Endothelial cell of umbilical vein (primary cell): ENCODE data around the gene YWHAQ. TPM values are rescaled to one million over a fixed set of nuclear protein-coding genes. Genes with fewer than 3 reads are reported as not detected.

Experiments
- BruUV-seq: library from RNA; stranded (reverse); fragments of 400-500 nt; replicated peaks from 2 replicates; lab custom pipeline; 2021; lab: Mats Ljungman, UMichigan
- CTCF ChIA-PET: fragments of 300-600, 350-600 bp; sonication (Branson Sonifier 250); formaldehyde crosslinking; loops from one replicate; lab custom pipeline; 2021; ENCODE audit warnings: antibody characterized with exemption, inconsistent platforms; lab: Charles Lee
- POLR2A ChIA-PET: fragments of 300-600, 350-600 bp; sonication (Branson Sonifier 250); formaldehyde crosslinking; loops from one replicate; lab custom pipeline; 2021; ENCODE audit warnings: antibody characterized with exemption, inconsistent platforms; lab: Charles Lee
- DNase-seq: peaks from one replicate; pipeline ENCODE4 v3.0.0-alpha.2; 2011; ENCODE audit warnings: low read depth, low spot score
- FAIRE-seq: peaks from 2 replicates; lab custom pipeline; 2011; peaks lifted over from hg19 to GRCh38; lab: Jason Lieb, UNC
- H2AFZ ChIP-seq: 2 replicates; pipeline ENCODE4 v1.6.0; 2012; ENCODE audit warnings: low read depth, low read length, control low read depth, inconsistent platforms
- H3K27ac ChIP-seq: 2 replicates; pipeline ENCODE4 v1.5.1; 2011; ENCODE audit warnings: low read depth, mild to moderate bottlenecking, control low read depth, low read length, moderate library complexity; ENCODE audit not compliant: insufficient read depth
- H3K27me3 ChIP-seq, 2 experiments: 2 replicates each; pipeline versions ENCODE4 v1.6.0 to v1.6.1; 2011; ENCODE audit warnings: low read length in 2 of 2, mixed read lengths in 1 of 2; ENCODE audit not compliant: control insufficient read depth in 2 of 2, insufficient read depth in 2 of 2
- H3K36me3 ChIP-seq, 2 experiments: 2 replicates in 1 of 2; 3 replicates in 1 of 2; pipeline ENCODE4 v1.5.1; 2011; ENCODE audit warnings: low read length in 2 of 2, mild to moderate bottlenecking in 1 of 2, moderate library complexity in 1 of 2; ENCODE audit not compliant: control insufficient read depth in 2 of 2, insufficient read depth in 2 of 2; ENCODE audit errors: extremely low read depth in 1 of 2
- H3K4me1 ChIP-seq: 3 replicates; pipeline ENCODE4 v1.5.1; 2011; ENCODE audit warnings: mild to moderate bottlenecking, low read length; ENCODE audit not compliant: control insufficient read depth, insufficient read depth; ENCODE audit errors: extremely low read depth
- H3K4me2 ChIP-seq: 2 replicates; pipeline ENCODE4 v1.6.1; 2011; ENCODE audit warnings: low read length, control low read depth, mixed read lengths; ENCODE audit not compliant: insufficient read depth
- H3K4me3 ChIP-seq, 3 experiments: fragments of 200-600 bp in 1 of 3; sonication (generic), shearing (Covaris generic) in 1 of 3; replicated peaks in 1 of 3; 2 replicates each; pipeline ENCODE4 v1.5.1; 2011 to 2016; ENCODE audit warnings: control low read depth in 3 of 3, low read length in 3 of 3, mild to moderate bottlenecking in 2 of 3, inconsistent platforms in 1 of 3, low read depth in 1 of 3, moderate library complexity in 1 of 3; ENCODE audit not compliant: insufficient read depth in 1 of 3
- H3K79me2 ChIP-seq: 2 replicates; pipeline ENCODE4 v1.6.0; 2012; ENCODE audit warnings: low read length, inconsistent platforms; ENCODE audit not compliant: control insufficient read depth, insufficient read depth
- H3K9ac ChIP-seq: replicated peaks from 2 replicates; pipeline ENCODE3; 2011; ENCODE audit warnings: low read length, control low read depth; ENCODE audit not compliant: insufficient read depth; ENCODE audit errors: extremely low read depth
- H3K9me1 ChIP-seq: replicated peaks from 3 replicates; pipeline ENCODE4 v1.6.0; 2011; ENCODE audit warnings: mild to moderate bottlenecking, low read length; ENCODE audit not compliant: control insufficient read depth, insufficient read depth; ENCODE audit errors: extremely low read depth
- H3K9me3 ChIP-seq: replicated peaks from 2 replicates; pipeline ENCODE4 v1.5.1; 2012; ENCODE audit warnings: low read length, inconsistent platforms; ENCODE audit not compliant: control insufficient read depth, insufficient read depth
- H4K20me1 ChIP-seq: replicated peaks from 2 replicates; pipeline ENCODE3; 2011; ENCODE audit warnings: mild to moderate bottlenecking, low read length; ENCODE audit not compliant: control insufficient read depth, insufficient read depth; ENCODE audit errors: extremely low read depth
- CTCF ChIP-seq, 2 donors: IDR thresholded peaks; 1 replicate in 1 of 2; 2 replicates in 1 of 2; pipeline ENCODE4 v1.5.1; 2011; ENCODE audit warnings: low read length in 2 of 2, mild to moderate bottlenecking in 2 of 2, moderate library complexity in 2 of 2, control low read depth in 1 of 2, inconsistent platforms in 1 of 2, low read depth in 1 of 2; ENCODE audit not compliant: insufficient read depth in 1 of 2; ENCODE audit errors: extremely low read depth in 1 of 2
- EZH2 ChIP-seq: IDR thresholded peaks from 2 replicates; pipeline ENCODE4 v1.6.1; 2012; ENCODE audit warnings: borderline replicate concordance, low read depth, mild to moderate bottlenecking, moderate library complexity, low read length, inconsistent platforms; ENCODE audit not compliant: severe bottlenecking
- FOS ChIP-seq: IDR thresholded peaks from 2 replicates; pipeline ENCODE4 v1.6.1; 2011; ENCODE audit warnings: mild to moderate bottlenecking, low read length, moderate library complexity, borderline replicate concordance; ENCODE audit not compliant: insufficient read depth
- GATA2 ChIP-seq: IDR thresholded peaks from 2 replicates; pipeline ENCODE4 v1.7.0; 2011; ENCODE audit warnings: low read depth, mild to moderate bottlenecking, moderate library complexity, mixed read lengths, low read length; ENCODE audit not compliant: insufficient read length, insufficient read depth
- JUN ChIP-seq: IDR thresholded peaks from 2 replicates; pipeline ENCODE4 v1.6.1; 2011; ENCODE audit warnings: borderline replicate concordance, low read depth; ENCODE audit not compliant: insufficient read length, insufficient read depth
- MAX ChIP-seq: IDR thresholded peaks from 2 replicates; pipeline ENCODE4 v1.6.1; 2011; ENCODE audit not compliant: insufficient read depth, insufficient read length
- MYC ChIP-seq: IDR thresholded peaks from one replicate; pipeline ENCODE4 v1.6.1; 2011; ENCODE audit warnings: mild to moderate bottlenecking, low read depth, low read length
- POLR2A ChIP-seq: IDR thresholded peaks from 2 replicates; pipeline ENCODE4 v1.6.1; 2012; ENCODE audit warnings: low read depth, mild to moderate bottlenecking, control low read depth, low read length
- POLR2AphosphoS5 ChIP-seq: IDR thresholded peaks from 2 replicates; pipeline ENCODE4 v1.6.1; 2012; ENCODE audit warnings: low read depth, mild to moderate bottlenecking, control low read depth, low read length, moderate library complexity; ENCODE audit not compliant: insufficient read depth
- dilution Hi-C: fragments of 300-500 bp; cut with MboI; formaldehyde crosslinking; loops from one replicate; pipeline ENCODE4 v1.15.0; 2019; ENCODE audit warnings: low sequenced_read_pairs; ENCODE audit not compliant: extremely low pct_ligation_motif_present
- intact Hi-C: fragments of 100-400 bp; cut with micrococcal nuclease; formaldehyde crosslinking; loops from one replicate; pipeline ENCODE4 v1.10.0; 2022
- polyA plus RNA-seq, 4 experiments: library from polyadenylated mRNA; depleted of rRNA in 3 of 4; stranded (reverse) in 3 of 4; unstranded in 1 of 4; fragments of >200 nt; gene quantifications; 2 replicates each; pipeline versions ENCODE4 v1.2.1 to v1.2.3, GENCODE V29; 2011 to 2012; ENCODE audit warnings: missing spikeins in 1 of 4
- small RNA-seq: library from RNA; depleted of rRNA; stranded (forward); fragments of <200 nt; gene quantifications from one replicate; pipeline ENCODE3, GENCODE V24; 2012; ENCODE audit warnings: low replicate concordance, low read depth; ENCODE audit not compliant: insufficient read depth, insufficient read length
- total RNA-seq: library from RNA; stranded (reverse); gene quantifications from 2 replicates; pipeline ENCODE4 v1.2.3, GENCODE V29; 2021

Gene YWHAQ
- total and polyA plus RNA-seq, 2 donors (not counting 3 experiments of a cell fraction or from before 2014, with no cell fraction given), result 217 to 456 TPM

GRCh38 chr2:9535177-9535576, 95.6 kb downstream of the YWHAQ start:
- ChIA-PET CTCF (interaction anchor here (0.9 kb wide), 1 partner anchor 9 kb away, joined by 3 read pairs; no protein-coding TSS in a partner anchor), POLR2A (no interaction called here)
- no peaks in the 10 kb centered on the region for H3K9me1 ChIP-seq
- no peak overlapping the region for H3K4me2 ChIP-seq
- no peaks in the 10 kb centered on the region for H3K27me3 ChIP-seq
- H4K20me1 ChIP-seq, result no peaks in the 10 kb centered on the region
- H2AFZ ChIP-seq, result no peak overlapping the region
- H3K4me1 ChIP-seq, result peaks cover 9% of the 10 kb centered on the region
- peaks cover 0 to 3% of the 10 kb centered on the region in 2 experiments for H3K36me3 ChIP-seq
- intact Hi-C loops, result no loop called here
- FAIRE-seq, result no peak
- H3K9me3 ChIP-seq, result no peaks in the 10 kb centered on the region
- H3K4me3 ChIP-seq, result no peak overlapping the region
- H3K9ac ChIP-seq, result no peak overlapping the region
- no peak for DNase-seq
- H3K27ac ChIP-seq, result no peak overlapping the region
- dilution Hi-C loops, result no loop called here
- H3K79me2 ChIP-seq, result peaks cover 6% of the 10 kb centered on the region
- TF ChIP-seq POLR2A, result no peak
- no peak for TF ChIP-seq JUN
- no peak for TF ChIP-seq MAX
- no peak for TF ChIP-seq POLR2AphosphoS5
- no peak for TF ChIP-seq GATA2
- no peak for TF ChIP-seq FOS
- TF ChIP-seq CTCF (IDR thresholded peaks at IDR 0.05; ENCODE audit: extremely low read depth in 1 of 2, insufficient read depth in 1 of 2, low read depth in 1 of 2, low read length in 2 of 2), result no peak
- no peak for TF ChIP-seq EZH2
- no peak for TF ChIP-seq MYC
- no TSS peak for BruUV-seq

Small RNAs within 50 kb of the gene (small RNA-seq; reads per million reads assigned to genes)
- not detected for gene RF00019

Other genes starting within 250 kb of the YWHAQ start
- gene ITGB1BP1, start 207.5 kb downstream of the YWHAQ start, total RNA-seq, result 95.5 and 170 TPM in 2 replicates
- gene ITGB1BP1, start 207.5 kb downstream of the YWHAQ start, polyA plus RNA-seq, result 43.3 and 45.0 TPM in 2 replicates
- 35.6 and 37.1 TPM in 2 replicates for gene CPSF3, start 207.3 kb downstream of the YWHAQ start, total RNA-seq
- 12.2 and 13.7 TPM in 2 replicates for gene CPSF3, start 207.3 kb downstream of the YWHAQ start, polyA plus RNA-seq
- 39.9 and 44.0 TPM in 2 replicates for gene IAH1, start 156.4 kb downstream of the YWHAQ start, total RNA-seq
- 43.4 and 45.3 TPM in 2 replicates for gene IAH1, start 156.4 kb downstream of the YWHAQ start, polyA plus RNA-seq
- gene ADAM17, start 75.2 kb downstream of the YWHAQ start, total RNA-seq, result 52.9 and 57.1 TPM in 2 replicates
- 9.3 and 10.6 TPM in 2 replicates for gene ADAM17, start 75.2 kb downstream of the YWHAQ start, polyA plus RNA-seq
- 20.1 and 29.4 TPM in 2 replicates for gene TAF1B, start 212.5 kb upstream of the YWHAQ start, total RNA-seq
- 5.0 and 6.3 TPM in 2 replicates for gene TAF1B, start 212.5 kb upstream of the YWHAQ start, polyA plus RNA-seq